Endothelial cell of umbilical vein (primary cell): ENCODE measurements around the gene ALDH1A2. TPM values are rescaled to one million over a fixed set of nuclear protein-coding genes. Genes with fewer than 3 reads are reported as not detected.

ENCODE experiments used
- BruUV-seq: library from RNA; stranded (reverse); fragments of 400-500 nt; replicated peaks from 2 replicates; lab custom pipeline; 2021; lab: Mats Ljungman, UMichigan
- CTCF ChIA-PET: fragments of 300-600, 350-600 bp; sonication (Branson Sonifier 250); formaldehyde crosslinking; loops from one replicate; lab custom pipeline; 2021; ENCODE audit warnings: antibody characterized with exemption, inconsistent platforms; lab: Charles Lee
- POLR2A ChIA-PET: fragments of 300-600, 350-600 bp; sonication (Branson Sonifier 250); formaldehyde crosslinking; loops from one replicate; lab custom pipeline; 2021; ENCODE audit warnings: antibody characterized with exemption, inconsistent platforms; lab: Charles Lee
- DNase-seq: peaks from one replicate; pipeline ENCODE4 v3.0.0-alpha.2; 2011; ENCODE audit warnings: low read depth, low spot score
- FAIRE-seq: peaks from 2 replicates; lab custom pipeline; 2011; peaks lifted over from hg19 to GRCh38; lab: Jason Lieb, UNC
- H2AFZ ChIP-seq: 2 replicates; pipeline ENCODE4 v1.6.0; 2012; ENCODE audit warnings: low read depth, low read length, control low read depth, inconsistent platforms
- H3K27ac ChIP-seq: 2 replicates; pipeline ENCODE4 v1.5.1; 2011; ENCODE audit warnings: low read depth, mild to moderate bottlenecking, control low read depth, low read length, moderate library complexity; ENCODE audit not compliant: insufficient read depth
- H3K27me3 ChIP-seq, 2 experiments: 2 replicates each; pipeline versions ENCODE4 v1.6.0 to v1.6.1; 2011; ENCODE audit warnings: low read length in 2 of 2, mixed read lengths in 1 of 2; ENCODE audit not compliant: control insufficient read depth in 2 of 2, insufficient read depth in 2 of 2
- H3K36me3 ChIP-seq, 2 experiments: 2 replicates in 1 of 2; 3 replicates in 1 of 2; pipeline ENCODE4 v1.5.1; 2011; ENCODE audit warnings: low read length in 2 of 2, mild to moderate bottlenecking in 1 of 2, moderate library complexity in 1 of 2; ENCODE audit not compliant: control insufficient read depth in 2 of 2, insufficient read depth in 2 of 2; ENCODE audit errors: extremely low read depth in 1 of 2
- H3K4me1 ChIP-seq: 3 replicates; pipeline ENCODE4 v1.5.1; 2011; ENCODE audit warnings: mild to moderate bottlenecking, low read length; ENCODE audit not compliant: control insufficient read depth, insufficient read depth; ENCODE audit errors: extremely low read depth
- H3K4me2 ChIP-seq: 2 replicates; pipeline ENCODE4 v1.6.1; 2011; ENCODE audit warnings: low read length, control low read depth, mixed read lengths; ENCODE audit not compliant: insufficient read depth
- H3K4me3 ChIP-seq, 3 experiments: fragments of 200-600 bp in 1 of 3; sonication (generic), shearing (Covaris generic) in 1 of 3; replicated peaks in 1 of 3; 2 replicates each; pipeline ENCODE4 v1.5.1; 2011 to 2016; ENCODE audit warnings: control low read depth in 3 of 3, low read length in 3 of 3, mild to moderate bottlenecking in 2 of 3, inconsistent platforms in 1 of 3, low read depth in 1 of 3, moderate library complexity in 1 of 3; ENCODE audit not compliant: insufficient read depth in 1 of 3
- H3K79me2 ChIP-seq: 2 replicates; pipeline ENCODE4 v1.6.0; 2012; ENCODE audit warnings: low read length, inconsistent platforms; ENCODE audit not compliant: control insufficient read depth, insufficient read depth
- H3K9ac ChIP-seq: replicated peaks from 2 replicates; pipeline ENCODE3; 2011; ENCODE audit warnings: low read length, control low read depth; ENCODE audit not compliant: insufficient read depth; ENCODE audit errors: extremely low read depth
- H3K9me1 ChIP-seq: replicated peaks from 3 replicates; pipeline ENCODE4 v1.6.0; 2011; ENCODE audit warnings: mild to moderate bottlenecking, low read length; ENCODE audit not compliant: control insufficient read depth, insufficient read depth; ENCODE audit errors: extremely low read depth
- H3K9me3 ChIP-seq: replicated peaks from 2 replicates; pipeline ENCODE4 v1.5.1; 2012; ENCODE audit warnings: low read length, inconsistent platforms; ENCODE audit not compliant: control insufficient read depth, insufficient read depth
- H4K20me1 ChIP-seq: replicated peaks from 2 replicates; pipeline ENCODE3; 2011; ENCODE audit warnings: mild to moderate bottlenecking, low read length; ENCODE audit not compliant: control insufficient read depth, insufficient read depth; ENCODE audit errors: extremely low read depth
- CTCF ChIP-seq, 2 donors: IDR thresholded peaks; 1 replicate in 1 of 2; 2 replicates in 1 of 2; pipeline ENCODE4 v1.5.1; 2011; ENCODE audit warnings: low read length in 2 of 2, mild to moderate bottlenecking in 2 of 2, moderate library complexity in 2 of 2, control low read depth in 1 of 2, inconsistent platforms in 1 of 2, low read depth in 1 of 2; ENCODE audit not compliant: insufficient read depth in 1 of 2; ENCODE audit errors: extremely low read depth in 1 of 2
- EZH2 ChIP-seq: IDR thresholded peaks from 2 replicates; pipeline ENCODE4 v1.6.1; 2012; ENCODE audit warnings: borderline replicate concordance, low read depth, mild to moderate bottlenecking, moderate library complexity, low read length, inconsistent platforms; ENCODE audit not compliant: severe bottlenecking
- FOS ChIP-seq: IDR thresholded peaks from 2 replicates; pipeline ENCODE4 v1.6.1; 2011; ENCODE audit warnings: mild to moderate bottlenecking, low read length, moderate library complexity, borderline replicate concordance; ENCODE audit not compliant: insufficient read depth
- GATA2 ChIP-seq: IDR thresholded peaks from 2 replicates; pipeline ENCODE4 v1.7.0; 2011; ENCODE audit warnings: low read depth, mild to moderate bottlenecking, moderate library complexity, mixed read lengths, low read length; ENCODE audit not compliant: insufficient read length, insufficient read depth
- JUN ChIP-seq: IDR thresholded peaks from 2 replicates; pipeline ENCODE4 v1.6.1; 2011; ENCODE audit warnings: borderline replicate concordance, low read depth; ENCODE audit not compliant: insufficient read length, insufficient read depth
- MYC ChIP-seq: IDR thresholded peaks from one replicate; pipeline ENCODE4 v1.6.1; 2011; ENCODE audit warnings: mild to moderate bottlenecking, low read depth, low read length
- POLR2A ChIP-seq: IDR thresholded peaks from 2 replicates; pipeline ENCODE4 v1.6.1; 2012; ENCODE audit warnings: low read depth, mild to moderate bottlenecking, control low read depth, low read length
- POLR2AphosphoS5 ChIP-seq: IDR thresholded peaks from 2 replicates; pipeline ENCODE4 v1.6.1; 2012; ENCODE audit warnings: low read depth, mild to moderate bottlenecking, control low read depth, low read length, moderate library complexity; ENCODE audit not compliant: insufficient read depth
- dilution Hi-C: fragments of 300-500 bp; cut with MboI; formaldehyde crosslinking; loops from one replicate; pipeline ENCODE4 v1.15.0; 2019; ENCODE audit warnings: low sequenced_read_pairs; ENCODE audit not compliant: extremely low pct_ligation_motif_present
- intact Hi-C: fragments of 100-400 bp; cut with micrococcal nuclease; formaldehyde crosslinking; loops from one replicate; pipeline ENCODE4 v1.10.0; 2022
- polyA plus RNA-seq, 4 experiments: library from polyadenylated mRNA; depleted of rRNA in 3 of 4; stranded (reverse) in 3 of 4; unstranded in 1 of 4; fragments of >200 nt; gene quantifications; 2 replicates each; pipeline versions ENCODE4 v1.2.1 to v1.2.3, GENCODE V29; 2011 to 2012; ENCODE audit warnings: missing spikeins in 1 of 4
- total RNA-seq: library from RNA; stranded (reverse); gene quantifications from 2 replicates; pipeline ENCODE4 v1.2.3, GENCODE V29; 2021
- TF ChIP-seq, protein P1 (sequence below): IDR thresholded peaks from 2 replicates; pipeline ENCODE4 v1.6.1; 2011; ENCODE audit not compliant: insufficient read depth, insufficient read length

Gene ALDH1A2
- total and polyA plus RNA-seq, 2 donors (not counting 3 experiments of a cell fraction or from before 2014, with no cell fraction given) = 16.3 to 34.9 TPM

DNA sequence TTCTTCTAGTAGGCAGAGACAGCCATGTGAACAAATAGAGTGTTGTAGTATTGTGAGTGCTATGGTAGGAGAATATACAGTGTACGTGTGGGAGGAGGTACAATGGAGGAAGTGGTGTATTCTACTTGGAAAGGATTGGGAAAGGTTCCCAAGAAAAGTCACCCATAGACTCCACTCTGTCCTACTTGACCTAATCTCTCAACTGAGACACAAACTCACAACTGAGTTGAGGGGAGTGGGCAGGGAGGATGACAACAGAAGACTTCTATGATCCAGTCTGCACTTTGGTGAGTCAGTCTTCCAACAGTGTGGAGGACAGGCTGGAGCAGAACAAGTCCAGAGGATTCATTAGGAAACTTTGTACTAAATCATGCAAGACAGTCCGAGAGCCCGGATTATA, 43.9 kb upstream of the ALDH1A2 start:
- peak; percentile 12 for FAIRE-seq
- dilution Hi-C loops (no loop called here), intact Hi-C loops (no loop called here)
- no TSS peak for BruUV-seq
- H3K79me2 ChIP-seq = no peaks in the 10 kb centered on the region
- CTCF ChIA-PET = interaction anchor here (2.1 kb wide), 1 partner anchor 358 kb away, joined by 5 read pairs; no protein-coding TSS in a partner anchor
- H3K9ac ChIP-seq = no peak overlapping the region
- H3K27me3 ChIP-seq = peaks cover 12 to 16% of the 10 kb centered on the region in 2 experiments
- H3K27ac ChIP-seq = no peak overlapping the region
- POLR2A ChIA-PET = no interaction called here
- H2AFZ ChIP-seq = no peak overlapping the region
- H3K9me3 ChIP-seq = no peaks in the 10 kb centered on the region
- no peak for DNase-seq
- no peaks in the 10 kb centered on the region for H3K4me1 ChIP-seq
- no peaks in the 10 kb centered on the region for H3K9me1 ChIP-seq
- H3K4me3 ChIP-seq = no peak overlapping the region
- TF ChIP-seq EZH2 (no peak), GATA2 (no peak), FOS (no peak), CTCF (IDR thresholded peaks at IDR 0.05; ENCODE audit: extremely low read depth in 1 of 2, insufficient read depth in 1 of 2, low read depth in 1 of 2, low read length in 2 of 2) (no peak), POLR2AphosphoS5 (no peak), MYC (no peak), POLR2A (no peak), JUN (no peak)
- TF ChIP-seq, protein P1, sequence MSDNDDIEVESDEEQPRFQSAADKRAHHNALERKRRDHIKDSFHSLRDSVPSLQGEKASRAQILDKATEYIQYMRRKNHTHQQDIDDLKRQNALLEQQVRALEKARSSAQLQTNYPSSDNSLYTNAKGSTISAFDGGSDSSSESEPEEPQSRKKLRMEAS = no peak
- H3K36me3 ChIP-seq = no peaks in the 10 kb centered on the region
- H3K4me2 ChIP-seq = no peak overlapping the region
- H4K20me1 ChIP-seq = no peaks in the 10 kb centered on the region
